DMS 273 treated with DMSO at 0.1 percent for 48 hours (cell line): ENCODE results near the gene DNMT3A.

Experiments
- DNase-seq: peaks from one replicate; lab custom pipeline; 2025; lab: John Stamatoyannopoulos, UW

The DNMT3A gene

GRCh38 chr2:25343187-25343825 lies 1.6 kb upstream of the DNMT3A start:
- no peak for DNase-seq

- DNase-seq, result no peak
Measured at GRCh38 chr2:25342372-25343186, 854 bp upstream of the DNMT3A start.

GRCh38 chr2:25341011-25341727 lies 556 bp downstream of the DNMT3A start:
- no peak for DNase-seq

- no peak for DNase-seq
Measured at GRCh38 chr2:25340181-25340921, 1.4 kb downstream of the DNMT3A start.

GRCh38 chr2:25339791-25340180 lies 1.9 kb downstream of the DNMT3A start:
- DNase-seq, result no peak

- DNase-seq, result no peak
Measured at GRCh38 chr2:25339211-25339674, 2.5 kb downstream of the DNMT3A start.

GRCh38 chr2:25338401-25338800 lies 3.3 kb downstream of the DNMT3A start:
- no peak for DNase-seq

- no peak for DNase-seq
Measured at GRCh38 chr2:25337891-25338290, 3.8 kb downstream of the DNMT3A start.

- DNase-seq, result no peak
Measured at GRCh38 chr2:25337276-25337675, 4.4 kb downstream of the DNMT3A start.

- no peak for DNase-seq
Measured at GRCh38 chr2:25336383-25336841, 5.3 kb downstream of the DNMT3A start.

GRCh38 chr2:25335971-25336370 lies 5.8 kb downstream of the DNMT3A start:
- no peak for DNase-seq

GRCh38 chr2:25335204-25335603 lies 6.5 kb downstream of the DNMT3A start:
- no peak for DNase-seq

- DNase-seq, result no peak
Measured at GRCh38 chr2:25334482-25334881, 7.2 kb downstream of the DNMT3A start.

GRCh38 chr2:25333981-25334380 lies 7.7 kb downstream of the DNMT3A start:
- DNase-seq, result no peak

GRCh38 chr2:25332571-25332970 lies 9.2 kb downstream of the DNMT3A start:
- no peak for DNase-seq

- no peak for DNase-seq
Measured at GRCh38 chr2:25331686-25332365, 9.9 kb downstream of the DNMT3A start.

GRCh38 chr2:25330937-25331336 lies 10.8 kb downstream of the DNMT3A start:
- DNase-seq, result no peak

GRCh38 chr2:25330273-25330672 lies 11.5 kb downstream of the DNMT3A start:
- DNase-seq, result no peak

GRCh38 chr2:25328152-25329085 lies 13.3 kb downstream of the DNMT3A start:
- no peak for DNase-seq

GRCh38 chr2:25326326-25327013 lies 15.3 kb downstream of the DNMT3A start:
- no peak for DNase-seq
